LNCaP clone FGC (cell line): ENCODE data around the gene C2orf76.

Experiments used
- DNase-seq: peaks from one replicate; pipeline ENCODE4 v3.0.0-alpha.2; 2011; ENCODE audit warnings: low read depth
- H3K4me3 ChIP-seq: 2 replicates; pipeline ENCODE4 v1.5.1; 2011; ENCODE audit warnings: mild to moderate bottlenecking, low read depth, low read length, control low read depth
- CTCF ChIP-seq: IDR thresholded peaks from 2 replicates; pipeline ENCODE4 v1.5.1; 2012; ENCODE audit warnings: mild to moderate bottlenecking; ENCODE audit not compliant: control insufficient read depth, insufficient read depth; ENCODE audit errors: extremely low read depth

The C2orf76 gene

GRCh38 chr2:119367472-119368099 lies 952 bp upstream of the C2orf76 start:
- TF ChIP-seq CTCF = no peak
- no peak for DNase-seq
- peak overlapping the region; percentile 81 for H3K4me3 ChIP-seq

GRCh38 chr2:119366161-119366648 lies 429 bp downstream of the C2orf76 start:
- TF ChIP-seq CTCF = no peak
- peak; percentile 94 for DNase-seq

GRCh38 chr2:119365436-119365835 lies 1.2 kb downstream of the C2orf76 start:
- peak overlapping the region; percentile 81 for H3K4me3 ChIP-seq
- TF ChIP-seq CTCF = no peak

More at GRCh38 chr2:119366161-119366648, 429 bp downstream of the C2orf76 start:
- peak overlapping the region; percentile 81 for H3K4me3 ChIP-seq

GRCh38 chr2:119364798-119365197 lies 1.8 kb downstream of the C2orf76 start:
- no peak for TF ChIP-seq CTCF
- peak overlapping the region; percentile 81 for H3K4me3 ChIP-seq
- DNase-seq = no peak

More at GRCh38 chr2:119365436-119365835, 1.2 kb downstream of the C2orf76 start:
- no peak for DNase-seq

- no peak for DNase-seq
- no peak for TF ChIP-seq CTCF
Measured at GRCh38 chr2:119360423-119360966, 6.1 kb downstream of the C2orf76 start.

GRCh38 chr2:119359774-119360173 lies 6.9 kb downstream of the C2orf76 start:
- no peak for DNase-seq
- no peak overlapping the region for H3K4me3 ChIP-seq

More at GRCh38 chr2:119360423-119360966, 6.1 kb downstream of the C2orf76 start:
- no peak overlapping the region for H3K4me3 ChIP-seq

More at GRCh38 chr2:119359774-119360173, 6.9 kb downstream of the C2orf76 start:
- TF ChIP-seq CTCF = no peak
